AG04450 (cell line): ENCODE data around the gene EPB41L4A. TPM values are rescaled to one million over a fixed set of nuclear protein-coding genes. Genes with fewer than 3 reads are reported as not detected.
"Not testable (repeated sequence)": the region's sequence is repeated elsewhere in the genome, so short reads cannot be mapped to it uniquely, and the experiment has no call there.

ENCODE experiments used
- CTCF ChIA-PET: fragments of 300-600, 350-600 bp; formaldehyde crosslinking; extraction: SDS; loops from one replicate; lab custom pipeline; 2022; ENCODE audit warnings: antibody characterized with exemption, inconsistent platforms; lab: Charles Lee
- POLR2A ChIA-PET: fragments of 350-600 bp; formaldehyde crosslinking; extraction: SDS; loops from one replicate; lab custom pipeline; 2021; ENCODE audit warnings: antibody characterized with exemption, inconsistent platforms; lab: Yijun Ruan, JAX
- DNase-seq: peaks from one replicate; pipeline ENCODE4 v3.0.0-alpha.2; 2011; ENCODE audit warnings: low read depth, low spot score
- H3K27ac ChIP-seq: one replicate; pipeline ENCODE4 v1.5.1; 2012; ENCODE audit warnings: low read depth, low read length, control low read depth
- H3K27me3 ChIP-seq: one replicate; pipeline ENCODE4 v1.6.0; 2012; ENCODE audit warnings: low read length; ENCODE audit not compliant: control insufficient read depth, insufficient read depth
- H3K4me3 ChIP-seq: 2 replicates; pipeline ENCODE4 v1.5.1; 2011; ENCODE audit warnings: mild to moderate bottlenecking, low read depth, low read length, control low read depth
- H3K9me3 ChIP-seq: 2 replicates; pipeline ENCODE4 v1.5.1; 2012; ENCODE audit warnings: low read length; ENCODE audit not compliant: control insufficient read depth, insufficient read depth
- polyA minus RNA-seq: library from RNA; depleted of rRNA, polyadenylated mRNA; stranded (reverse); fragments of >200 nt; gene quantifications from 2 replicates; pipeline ENCODE4 v1.2.3, GENCODE V29; 2011; rRNA and poly(A)+ RNA removed
- polyA plus RNA-seq: library from polyadenylated mRNA; depleted of rRNA; stranded (reverse); fragments of >200 nt; gene quantifications from 2 replicates; pipeline ENCODE4 v1.2.3, GENCODE V29; 2011; rRNA removed
- TF ChIP-seq, protein P1 (sequence below): IDR thresholded peaks from 2 replicates; pipeline ENCODE4 v1.5.1; 2011; ENCODE audit warnings: low read depth, low read length, control low read depth, inconsistent platforms

Gene EPB41L4A, protein sequence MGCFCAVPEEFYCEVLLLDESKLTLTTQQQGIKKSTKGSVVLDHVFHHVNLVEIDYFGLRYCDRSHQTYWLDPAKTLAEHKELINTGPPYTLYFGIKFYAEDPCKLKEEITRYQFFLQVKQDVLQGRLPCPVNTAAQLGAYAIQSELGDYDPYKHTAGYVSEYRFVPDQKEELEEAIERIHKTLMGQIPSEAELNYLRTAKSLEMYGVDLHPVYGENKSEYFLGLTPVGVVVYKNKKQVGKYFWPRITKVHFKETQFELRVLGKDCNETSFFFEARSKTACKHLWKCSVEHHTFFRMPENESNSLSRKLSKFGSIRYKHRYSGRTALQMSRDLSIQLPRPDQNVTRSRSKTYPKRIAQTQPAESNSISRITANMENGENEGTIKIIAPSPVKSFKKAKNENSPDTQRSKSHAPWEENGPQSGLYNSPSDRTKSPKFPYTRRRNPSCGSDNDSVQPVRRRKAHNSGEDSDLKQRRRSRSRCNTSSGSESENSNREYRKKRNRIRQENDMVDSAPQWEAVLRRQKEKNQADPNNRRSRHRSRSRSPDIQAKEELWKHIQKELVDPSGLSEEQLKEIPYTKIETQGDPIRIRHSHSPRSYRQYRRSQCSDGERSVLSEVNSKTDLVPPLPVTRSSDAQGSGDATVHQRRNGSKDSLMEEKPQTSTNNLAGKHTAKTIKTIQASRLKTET
- polyA plus RNA-seq (not detected in 2 replicates), polyA minus RNA-seq (0.22 TPM in 1 of 2 replicates, not detected in the other)

DNA sequence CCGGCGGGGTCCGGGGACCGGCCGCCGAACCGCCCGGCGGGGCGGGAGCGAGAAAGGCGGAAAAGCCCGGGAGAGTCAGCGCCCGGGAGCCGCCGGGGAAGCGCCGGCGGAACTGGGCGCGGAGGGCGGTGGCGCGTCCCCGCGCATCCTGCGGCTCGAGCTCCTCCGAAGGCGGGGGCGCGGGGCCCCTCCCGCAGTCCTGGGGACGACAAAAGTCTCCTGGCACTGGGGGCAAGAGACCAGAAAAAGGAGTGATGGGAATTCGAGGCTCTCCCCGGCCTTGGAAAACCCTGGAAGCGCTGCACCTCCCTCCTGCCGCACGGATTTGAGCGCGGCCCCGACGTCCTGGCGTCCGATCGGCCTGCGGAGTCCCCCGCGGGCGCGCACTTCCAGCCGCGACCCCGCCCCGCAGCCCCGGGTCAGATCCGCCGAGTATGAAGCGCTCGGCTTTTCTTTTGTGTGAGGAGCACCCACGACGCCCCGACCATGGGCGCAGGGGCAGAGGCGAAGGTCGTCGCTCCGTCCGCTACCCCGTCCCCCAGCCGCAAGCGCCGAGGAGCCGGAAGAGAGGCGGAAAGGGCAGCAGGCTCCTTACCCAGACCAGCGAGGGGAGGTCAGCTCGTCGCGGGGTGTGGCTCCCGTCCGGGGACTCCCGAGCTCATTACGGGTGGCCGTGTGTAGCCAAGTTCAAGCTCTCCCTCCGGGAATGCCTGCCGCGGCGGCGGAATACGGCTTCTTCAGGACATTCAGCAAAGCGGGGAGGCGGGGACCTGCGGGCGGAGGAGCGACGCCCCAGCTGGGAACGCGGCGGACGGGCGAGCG is at the start of gene EPB41L4A:
EPB41L4A (minus strand) TSS at position 114 of the 822 bp plus-strand sequence. CDS start 238 bp downstream, outside the sequence.
- TF ChIP-seq, protein P1, sequence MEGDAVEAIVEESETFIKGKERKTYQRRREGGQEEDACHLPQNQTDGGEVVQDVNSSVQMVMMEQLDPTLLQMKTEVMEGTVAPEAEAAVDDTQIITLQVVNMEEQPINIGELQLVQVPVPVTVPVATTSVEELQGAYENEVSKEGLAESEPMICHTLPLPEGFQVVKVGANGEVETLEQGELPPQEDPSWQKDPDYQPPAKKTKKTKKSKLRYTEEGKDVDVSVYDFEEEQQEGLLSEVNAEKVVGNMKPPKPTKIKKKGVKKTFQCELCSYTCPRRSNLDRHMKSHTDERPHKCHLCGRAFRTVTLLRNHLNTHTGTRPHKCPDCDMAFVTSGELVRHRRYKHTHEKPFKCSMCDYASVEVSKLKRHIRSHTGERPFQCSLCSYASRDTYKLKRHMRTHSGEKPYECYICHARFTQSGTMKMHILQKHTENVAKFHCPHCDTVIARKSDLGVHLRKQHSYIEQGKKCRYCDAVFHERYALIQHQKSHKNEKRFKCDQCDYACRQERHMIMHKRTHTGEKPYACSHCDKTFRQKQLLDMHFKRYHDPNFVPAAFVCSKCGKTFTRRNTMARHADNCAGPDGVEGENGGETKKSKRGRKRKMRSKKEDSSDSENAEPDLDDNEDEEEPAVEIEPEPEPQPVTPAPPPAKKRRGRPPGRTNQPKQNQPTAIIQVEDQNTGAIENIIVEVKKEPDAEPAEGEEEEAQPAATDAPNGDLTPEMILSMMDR: no peak
- H3K9me3 ChIP-seq: peaks cover 3% of the 10 kb centered on the region; the same call in 1 of the 2 replicates
- no peak for DNase-seq
- ChIA-PET POLR2A (no interaction called here), CTCF (interaction anchor here (0.6 to 2.5 kb wide), 5 partner anchors 176 to 1261 kb away, joined by 3 to 24 read pairs (median 4); no protein-coding TSS in a partner anchor)
- peaks cover 30% of the 10 kb centered on the region for H3K27me3 ChIP-seq
- no peak within 1 kb of the TSS for H3K27ac ChIP-seq
- peak within 1 kb of the TSS; percentile 53 for H3K4me3 ChIP-seq

DNA sequence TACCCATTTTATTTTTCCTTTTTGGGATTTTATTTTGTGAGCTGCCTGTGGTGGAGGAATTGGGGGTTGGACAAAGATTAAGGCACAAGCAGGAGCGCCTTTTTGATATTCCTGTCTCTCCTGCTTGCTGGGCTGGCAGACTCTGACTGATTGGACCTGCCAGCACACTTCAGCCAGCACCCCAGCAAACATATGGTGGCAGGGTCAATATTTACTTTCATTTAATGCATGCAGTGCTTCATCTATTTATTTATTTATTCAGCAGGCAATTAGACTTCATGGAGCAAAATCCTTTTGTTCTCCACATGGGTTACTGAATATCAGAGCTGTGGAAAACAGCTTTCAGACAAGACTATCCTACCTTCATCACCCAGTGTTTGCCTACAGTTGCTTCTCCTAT is 48.4 kb upstream of the EPB41L4A start:
- Histone ChIP-seq H3K9me3 (no peaks in the 10 kb centered on the region), H3K4me3 (no peak overlapping the region), H3K27ac (no peak overlapping the region), H3K27me3 (peaks cover 2% of the 10 kb centered on the region)
- CTCF ChIA-PET: no interaction called here
- POLR2A ChIA-PET: no interaction called here
- no peak for DNase-seq
- TF ChIP-seq, protein P1: no peak

DNA sequence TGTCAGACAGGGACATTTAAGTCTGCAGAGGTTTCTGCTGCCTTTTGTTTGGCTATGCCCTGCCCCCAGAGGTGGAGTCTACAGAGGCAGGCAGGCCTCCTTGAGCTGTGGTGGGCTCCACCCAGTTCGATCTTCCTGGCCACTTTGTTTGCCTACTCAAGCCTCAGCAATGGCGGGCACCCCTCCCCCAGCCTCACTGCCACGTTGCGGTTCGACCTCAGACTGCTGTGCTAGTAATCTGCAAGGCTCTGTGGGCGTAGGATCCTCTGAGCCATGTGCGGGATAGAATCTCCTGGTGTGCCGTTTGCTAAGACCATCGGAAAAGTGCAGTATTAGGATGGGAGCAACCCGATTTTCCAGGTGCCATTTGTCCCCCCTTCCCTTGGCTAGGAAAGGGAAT is 47.2 kb upstream of the EPB41L4A start:
- H3K27me3 ChIP-seq, DNase-seq, POLR2A ChIA-PET, H3K4me3 ChIP-seq, CTCF ChIA-PET, H3K9me3 ChIP-seq, H3K27ac ChIP-seq: not testable (repeated sequence)

DNA sequence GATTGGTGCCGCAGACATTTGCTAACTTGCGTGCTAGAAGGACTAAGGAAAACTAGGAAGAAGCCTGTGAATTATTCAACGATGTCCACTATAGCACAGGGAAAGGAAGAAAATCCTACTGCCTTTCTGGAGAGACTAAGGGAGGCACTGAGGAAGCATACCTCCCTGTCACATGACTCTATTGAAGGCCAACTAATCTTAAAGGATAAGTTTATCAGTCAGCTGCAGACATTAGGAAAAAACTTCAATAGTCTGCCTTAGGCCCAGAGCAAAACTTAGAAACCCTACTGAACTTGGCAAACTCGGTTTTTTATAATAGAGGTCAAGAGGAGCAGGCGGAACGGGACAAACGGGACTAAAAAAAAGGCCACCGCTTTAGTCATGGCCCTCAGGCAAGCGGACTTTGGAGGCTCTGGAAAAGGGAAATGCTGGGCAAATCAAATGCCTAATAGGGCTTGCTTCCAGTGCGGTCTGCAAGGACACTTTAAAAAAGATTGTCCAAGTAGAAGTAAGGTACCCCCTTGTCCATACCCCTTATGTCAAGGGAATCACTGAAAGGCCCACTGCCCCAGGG is 28.2 kb upstream of the EPB41L4A start:
- H3K4me3 ChIP-seq, H3K9me3 ChIP-seq, H3K27ac ChIP-seq, H3K27me3 ChIP-seq, POLR2A ChIA-PET, CTCF ChIA-PET, DNase-seq: not testable (repeated sequence)

DNA sequence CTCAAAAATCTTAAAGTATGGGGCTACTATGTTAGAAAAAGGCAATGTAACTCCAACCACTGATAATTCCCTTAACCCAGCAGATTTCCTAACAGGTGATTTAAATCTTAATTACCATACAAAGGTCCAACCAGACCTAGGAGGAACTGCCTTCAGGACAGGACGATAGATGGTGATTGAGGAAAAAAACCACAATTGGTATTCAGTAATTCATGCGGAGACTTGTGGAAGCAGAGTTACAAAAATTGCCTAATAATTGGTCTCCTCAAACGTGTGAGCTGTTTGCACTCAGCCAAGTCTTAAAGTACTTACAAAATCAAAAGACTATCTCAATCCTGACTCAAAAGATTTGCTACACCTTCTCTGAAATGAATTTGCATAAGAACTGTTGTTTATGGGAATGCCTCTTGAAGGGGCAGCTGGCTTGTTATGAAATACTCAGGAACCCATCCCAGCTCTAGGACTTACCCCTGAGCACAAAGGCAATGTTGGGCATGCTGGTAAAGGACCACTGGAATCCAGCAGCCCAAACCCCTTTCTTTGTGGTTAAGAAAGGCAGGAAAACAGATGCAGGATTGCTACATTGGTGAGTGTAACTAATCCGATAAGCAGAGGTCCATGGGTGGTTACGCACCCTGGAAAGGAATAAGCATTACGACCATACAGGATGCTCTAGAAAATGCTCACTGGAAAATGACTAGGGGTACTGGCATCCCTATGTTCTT is 26.7 kb upstream of the EPB41L4A start:
- POLR2A ChIA-PET: no interaction called here
- CTCF ChIA-PET: interaction anchor here (0.7 kb wide), 1 partner anchor 47 kb away, joined by 4 read pairs; no protein-coding TSS in a partner anchor
- TF ChIP-seq, protein P1: no peak
- no peak overlapping the region for H3K4me3 ChIP-seq
- no peaks in the 10 kb centered on the region for H3K27me3 ChIP-seq
- H3K9me3 ChIP-seq: no peaks in the 10 kb centered on the region
- DNase-seq: no peak
- H3K27ac ChIP-seq: no peak overlapping the region

DNA sequence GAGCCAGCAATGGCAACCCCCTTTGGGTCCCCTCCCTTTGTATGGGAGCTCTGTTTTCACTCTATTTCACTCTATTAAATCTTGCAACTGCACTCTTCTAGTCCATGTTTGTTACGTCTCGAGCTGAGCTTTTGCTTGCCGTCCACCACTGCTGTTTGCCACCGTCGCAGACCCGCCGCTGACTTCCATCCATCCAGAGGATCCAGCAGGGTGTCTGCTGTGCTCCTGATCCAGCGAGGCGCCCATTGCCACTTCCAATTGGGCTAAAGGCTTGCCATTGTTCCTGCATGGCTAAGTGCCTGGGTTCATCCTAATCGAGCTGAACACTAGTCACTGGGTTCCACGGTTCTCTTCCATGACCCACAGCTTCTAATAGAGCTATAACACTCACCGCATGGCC is 24.9 kb upstream of the EPB41L4A start:
- DNase-seq, POLR2A ChIA-PET, CTCF ChIA-PET, H3K27ac ChIP-seq, H3K27me3 ChIP-seq, H3K9me3 ChIP-seq, H3K4me3 ChIP-seq: not testable (repeated sequence)
